Islet precursor cell (in vitro differentiated cells): Measurements from ENCODE around the gene CCR5AS.
A peak's percentile ranks its signal among the peaks of the same experiment; 100 is the strongest.

Experiments used
- DNase-seq: peaks from one replicate; pipeline ENCODE4 v3.0.0-alpha.2; 2018

Gene CCR5AS

GRCh38 chr3:46375218-46375617 is 31.6 kb downstream of the CCR5AS start:
- DNase-seq = no peak

GRCh38 chr3:46374755-46375154 is 32.1 kb downstream of the CCR5AS start:
- DNase-seq = no peak

- DNase-seq = no peak
These were observed 34.1 kb downstream of the CCR5AS start for GRCh38 chr3:46372492-46373359.

- no peak for DNase-seq
These were observed 35.1 kb downstream of the CCR5AS start for GRCh38 chr3:46371519-46372340.

- DNase-seq = no peak
These were observed 35.9 kb downstream of the CCR5AS start, which contains the start of gene CCR5 for GRCh38 chr3:46370839-46371518. CCR5 (plus strand) TSS chr3:46370946; CDS start chr3:46372903, 1,957 bp downstream.

- no peak for DNase-seq
These were observed 37.2 kb downstream of the CCR5AS start for GRCh38 chr3:46369675-46370132.

GRCh38 chr3:46369151-46369550 is 37.7 kb downstream of the CCR5AS start:
- DNase-seq = no peak

GRCh38 chr3:46368569-46368968 is 38.3 kb downstream of the CCR5AS start:
- peak; percentile 88 for DNase-seq

GRCh38 chr3:46367811-46368210 is 39.1 kb downstream of the CCR5AS start:
- DNase-seq = no peak

GRCh38 chr3:46365737-46366524 is 40.9 kb downstream of the CCR5AS start:
- no peak for DNase-seq

GRCh38 chr3:46365041-46365440 is 41.8 kb downstream of the CCR5AS start:
- DNase-seq = no peak

GRCh38 chr3:46361408-46362283 is 45.2 kb downstream of the CCR5AS start:
- DNase-seq = peak; percentile 85

- peak; percentile 72 for DNase-seq
These were observed 46.0 kb downstream of the CCR5AS start for GRCh38 chr3:46360907-46361306.

- DNase-seq = no peak
These were observed 47.0 kb downstream of the CCR5AS start for GRCh38 chr3:46359733-46360493.

- no peak for DNase-seq
These were observed 48.4 kb downstream of the CCR5AS start for GRCh38 chr3:46358466-46358865.

GRCh38 chr3:46356909-46357308 is 50.0 kb downstream of the CCR5AS start:
- DNase-seq = no peak

- no peak for DNase-seq
These were observed 50.6 kb downstream of the CCR5AS start for GRCh38 chr3:46356276-46356675.

GRCh38 chr3:46354984-46355383 is 51.9 kb downstream of the CCR5AS start:
- DNase-seq = no peak

- no peak for DNase-seq
These were observed 52.4 kb downstream of the CCR5AS start for GRCh38 chr3:46354478-46354877.

GRCh38 chr3:46353647-46354410 is 53.0 kb downstream of the CCR5AS start, which contains the start of gene CCR2:
CCR2 (plus strand) TSS chr3:46354111; CDS start chr3:46357528, 3,417 bp downstream.
- DNase-seq = no peak
